H9 (cell line): ENCODE data around the gene OTUB2. TPM values are rescaled to one million over a fixed set of nuclear protein-coding genes. Genes with fewer than 3 reads are reported as not detected.

ENCODE experiments used
- DNase-seq: peaks from one replicate; pipeline ENCODE4 v3.0.0-alpha.2; 2017
- H2AFZ ChIP-seq: one replicate; pipeline ENCODE4 v1.6.1; 2013; ENCODE audit warnings: mild to moderate bottlenecking, low read length, control low read depth, moderate library complexity
- H2AK5ac ChIP-seq: 2 replicates; pipeline ENCODE4 v1.6.1; 2013; ENCODE audit warnings: low read length, control low read depth, mixed read lengths; ENCODE audit not compliant: insufficient read length
- H2BK120ac ChIP-seq: one replicate; pipeline ENCODE4 v1.6.1; 2013; ENCODE audit warnings: low read depth, mild to moderate bottlenecking, low read length, control low read depth, inconsistent platforms; ENCODE audit not compliant: poor library complexity, severe bottlenecking
- H2BK12ac ChIP-seq: 2 replicates; pipeline ENCODE4 v1.6.1; 2013; ENCODE audit warnings: low read length, control low read depth, mixed read lengths, low read depth; ENCODE audit not compliant: insufficient read length
- H2BK15ac ChIP-seq: 2 replicates; pipeline ENCODE4 v1.6.1; 2013; ENCODE audit warnings: low read depth, low read length, control low read depth
- H2BK20ac ChIP-seq: one replicate; pipeline ENCODE4 v1.6.1; 2013; ENCODE audit warnings: low read depth, mild to moderate bottlenecking, low read length, control low read depth, inconsistent platforms; ENCODE audit not compliant: poor library complexity, severe bottlenecking
- H2BK5ac ChIP-seq: 2 replicates; pipeline ENCODE4 v1.6.1; 2013; ENCODE audit warnings: low read length, control low read depth, mixed read lengths; ENCODE audit not compliant: insufficient read length
- H3K14ac ChIP-seq: 2 replicates; pipeline ENCODE4 v1.6.1; 2013; ENCODE audit warnings: low read length, control low read depth; ENCODE audit not compliant: insufficient read depth
- H3K18ac ChIP-seq: 2 replicates; pipeline ENCODE4 v1.6.1; 2013; ENCODE audit warnings: low read depth, mild to moderate bottlenecking, mixed read lengths, low read length, control low read depth; ENCODE audit not compliant: insufficient read length
- H3K23ac ChIP-seq: 2 replicates; pipeline ENCODE4 v1.6.1; 2013; ENCODE audit warnings: low read length, control low read depth, mixed read lengths, low read depth; ENCODE audit not compliant: insufficient read length
- H3K23me2 ChIP-seq: 2 replicates; pipeline ENCODE4 v1.6.1; 2013; ENCODE audit warnings: low read depth, mild to moderate bottlenecking, mixed read lengths, low read length, control low read depth; ENCODE audit not compliant: insufficient read length, poor library complexity, severe bottlenecking
- H3K27ac ChIP-seq: 2 replicates; pipeline ENCODE4 v1.5.1; 2013; ENCODE audit warnings: low read length, control low read depth, mixed read lengths, low read depth; ENCODE audit not compliant: insufficient read length
- H3K27me3 ChIP-seq: 2 replicates; pipeline ENCODE4 v1.6.1; 2013; ENCODE audit warnings: low read length, control low read depth, inconsistent platforms; ENCODE audit not compliant: insufficient read depth
- H3K4ac ChIP-seq: 2 replicates; pipeline ENCODE4 v1.6.1; 2013; ENCODE audit warnings: low read depth, mild to moderate bottlenecking, control low read depth, inconsistent platforms, low read length, moderate library complexity
- H3K4me1 ChIP-seq: 2 replicates; pipeline ENCODE4 v1.6.1; 2013; ENCODE audit warnings: low read length, control low read depth, inconsistent platforms; ENCODE audit not compliant: insufficient read depth
- H3K4me2 ChIP-seq: 2 replicates; pipeline ENCODE4 v1.6.1; 2013; ENCODE audit warnings: low read length, control low read depth, mixed read lengths; ENCODE audit not compliant: insufficient read length, insufficient read depth
- H3K56ac ChIP-seq: 2 replicates; pipeline ENCODE4 v1.6.1; 2013; ENCODE audit warnings: low read depth, mild to moderate bottlenecking, mixed read lengths, low read length, control low read depth; ENCODE audit not compliant: insufficient read length
- H3K79me1 ChIP-seq: 2 replicates; pipeline ENCODE4 v1.6.1; 2013; ENCODE audit warnings: low read depth, mild to moderate bottlenecking, moderate library complexity, low read length, control low read depth, inconsistent platforms; ENCODE audit not compliant: insufficient read depth, poor library complexity, severe bottlenecking
- H3K79me2 ChIP-seq: 2 replicates; pipeline ENCODE4 v1.6.1; 2013; ENCODE audit warnings: low read length, control low read depth, inconsistent platforms; ENCODE audit not compliant: insufficient read depth
- H3K9ac ChIP-seq: 2 replicates; pipeline ENCODE4 v1.6.1; 2013; ENCODE audit warnings: low read length, control low read depth, mixed read lengths; ENCODE audit not compliant: insufficient read length; ENCODE audit errors: extremely low read depth
- H3K9me3 ChIP-seq: one replicate; pipeline ENCODE4 v1.6.1; 2013; ENCODE audit warnings: low read depth, low read length, inconsistent platforms; ENCODE audit not compliant: control insufficient read depth
- H3T11ph ChIP-seq: one replicate; pipeline ENCODE4 v1.6.1; 2013; ENCODE audit warnings: mild to moderate bottlenecking, low read length, control low read depth, inconsistent platforms
- H4K20me1 ChIP-seq: one replicate; pipeline ENCODE4 v1.6.1; 2013; ENCODE audit not compliant: control insufficient read depth, insufficient read length, insufficient read depth
- H4K5ac ChIP-seq: 2 replicates; pipeline ENCODE4 v1.6.1; 2013; ENCODE audit warnings: low read depth, mild to moderate bottlenecking, mixed read lengths, low read length, control low read depth; ENCODE audit not compliant: insufficient read length
- H4K8ac ChIP-seq: replicated peaks from 2 replicates; pipeline ENCODE4 v1.6.1; 2013; ENCODE audit warnings: low read length, control low read depth, mixed read lengths, low read depth; ENCODE audit not compliant: insufficient read length
- H4K91ac ChIP-seq: 2 replicates; pipeline ENCODE4 v1.6.1; 2013; ENCODE audit warnings: low read depth, mild to moderate bottlenecking, moderate library complexity, mixed read lengths, low read length, control low read depth; ENCODE audit not compliant: insufficient read length
- H3K27ac Mint-ChIP-seq, 3 experiments: 2 replicates in 2 of 3; 3 replicates in 1 of 3; pipeline ENCODE4 v1.8.0; 2020 to 2021; ENCODE audit warnings: mixed read lengths in 3 of 3, mild to moderate bottlenecking in 1 of 3, moderate library complexity in 1 of 3
- H3K27me3 Mint-ChIP-seq: 2 replicates; pipeline ENCODE4 v1.8.0; 2021; ENCODE audit warnings: low read depth, mild to moderate bottlenecking, moderate library complexity, mixed read lengths
- H3K36me3 Mint-ChIP-seq, 3 experiments: 2 replicates in 2 of 3; 3 replicates in 1 of 3; pipeline ENCODE4 v1.8.0; 2020 to 2021; ENCODE audit warnings: low read depth in 3 of 3, mixed read lengths in 3 of 3; ENCODE audit not compliant: insufficient read depth in 1 of 3
- H3K4me1 Mint-ChIP-seq, 2 experiments: 2 replicates each; pipeline ENCODE4 v1.8.0; 2020; ENCODE audit warnings: mixed read lengths in 2 of 2
- H3K4me3 Mint-ChIP-seq, 2 experiments: 2 replicates in 1 of 2; 3 replicates in 1 of 2; pipeline ENCODE4 v1.8.0; 2020 to 2021; ENCODE audit warnings: mild to moderate bottlenecking in 2 of 2, mixed read lengths in 2 of 2, moderate library complexity in 1 of 2
- H3K9me3 Mint-ChIP-seq, 2 experiments: 2 replicates in 1 of 2; 3 replicates in 1 of 2; pipeline ENCODE4 v1.8.0; 2020; ENCODE audit warnings: mild to moderate bottlenecking in 2 of 2, mixed read lengths in 2 of 2, moderate library complexity in 1 of 2
- WGBS: extraction: QIAGEN DNeasy Blood & Tissue Kit; methylation state at CpG from one replicate; pipeline ENCODE4 v1.1.7; 2013; ENCODE audit warnings: missing lambda C conversion rate, low lambda C conversion rate, mixed read lengths; ENCODE audit not compliant: insufficient read length; ENCODE audit errors: extremely low coverage; 5-methylcytosine and 5-hydroxymethylcytosine counted together
- total RNA-seq: library from RNA; stranded (reverse); gene quantifications from 2 replicates; pipeline ENCODE4 v1.2.1, GENCODE V29; 2021
- TF ChIP-seq, protein P1 (sequence below): fragments of 200-600 bp; sonication (generic); conservative IDR thresholded peaks from 3 replicates; pipeline ENCODE4 v1.8.0; 2021; ENCODE audit warnings: antibody characterized with exemption, mild to moderate bottlenecking

Gene OTUB2
- total RNA-seq, 1 experiment from 2014 or later: 3.6 TPM

- H3K9ac ChIP-seq: no peak overlapping the region
- no peaks in the 10 kb centered on the region; a peak in 1 of 7 replicates for H3K36me3 Mint-ChIP-seq
- H3K9me3 Mint-ChIP-seq: no peaks in the 10 kb centered on the region; a peak in 3 of 5 replicates
- no peaks in the 10 kb centered on the region for H3K27me3 ChIP-seq
- H4K20me1 ChIP-seq: no peaks in the 10 kb centered on the region
- H2BK15ac ChIP-seq: no peak overlapping the region
- H3K18ac ChIP-seq: no peak overlapping the region
- H2AFZ ChIP-seq: no peak overlapping the region
- H3K56ac ChIP-seq: no peak overlapping the region
- WGBS: no CpG with 5 or more reads among the region's 4 CpGs
- peaks cover 5% of the 10 kb centered on the region for H3K27me3 Mint-ChIP-seq
- no peaks in the 10 kb centered on the region for H3K4me1 ChIP-seq
- no peak overlapping the region for H2BK20ac ChIP-seq
- H3K79me1 ChIP-seq: no peaks in the 10 kb centered on the region
- no peak overlapping the region for H3K27ac ChIP-seq
- no peak for DNase-seq
- no peak overlapping the region for H4K5ac ChIP-seq
- H3K79me2 ChIP-seq: no peaks in the 10 kb centered on the region
- H4K8ac ChIP-seq: no peak overlapping the region
- no peak overlapping the region for H3K14ac ChIP-seq
- H2AK5ac ChIP-seq: no peak overlapping the region
- H2BK5ac ChIP-seq: no peak overlapping the region
- H3T11ph ChIP-seq: no peak overlapping the region
- no peak overlapping the region for H3K4me2 ChIP-seq
- TF ChIP-seq, protein P1, sequence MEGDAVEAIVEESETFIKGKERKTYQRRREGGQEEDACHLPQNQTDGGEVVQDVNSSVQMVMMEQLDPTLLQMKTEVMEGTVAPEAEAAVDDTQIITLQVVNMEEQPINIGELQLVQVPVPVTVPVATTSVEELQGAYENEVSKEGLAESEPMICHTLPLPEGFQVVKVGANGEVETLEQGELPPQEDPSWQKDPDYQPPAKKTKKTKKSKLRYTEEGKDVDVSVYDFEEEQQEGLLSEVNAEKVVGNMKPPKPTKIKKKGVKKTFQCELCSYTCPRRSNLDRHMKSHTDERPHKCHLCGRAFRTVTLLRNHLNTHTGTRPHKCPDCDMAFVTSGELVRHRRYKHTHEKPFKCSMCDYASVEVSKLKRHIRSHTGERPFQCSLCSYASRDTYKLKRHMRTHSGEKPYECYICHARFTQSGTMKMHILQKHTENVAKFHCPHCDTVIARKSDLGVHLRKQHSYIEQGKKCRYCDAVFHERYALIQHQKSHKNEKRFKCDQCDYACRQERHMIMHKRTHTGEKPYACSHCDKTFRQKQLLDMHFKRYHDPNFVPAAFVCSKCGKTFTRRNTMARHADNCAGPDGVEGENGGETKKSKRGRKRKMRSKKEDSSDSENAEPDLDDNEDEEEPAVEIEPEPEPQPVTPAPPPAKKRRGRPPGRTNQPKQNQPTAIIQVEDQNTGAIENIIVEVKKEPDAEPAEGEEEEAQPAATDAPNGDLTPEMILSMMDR: no peak
- H2BK120ac ChIP-seq: no peak overlapping the region
- no peak overlapping the region for H2BK12ac ChIP-seq
- peaks cover 14 to 30% of the 10 kb centered on the region in 2 experiments for H3K4me1 Mint-ChIP-seq
- H4K91ac ChIP-seq: no peak overlapping the region
- H3K23ac ChIP-seq: no peak overlapping the region
- no peak overlapping the region for H3K27ac Mint-ChIP-seq
- H3K4ac ChIP-seq: no peak overlapping the region
- no peaks in the 10 kb centered on the region for H3K23me2 ChIP-seq
- no peaks in the 10 kb centered on the region for H3K9me3 ChIP-seq
- H3K4me3 Mint-ChIP-seq: no peak overlapping the region
Observed at GRCh38 chr14:93989939-93990338, 36.2 kb upstream of the OTUB2 start.
